DMS 273 treated with DMSO at 0.1 percent for 48 hours (cell line): ENCODE data around the gene DCAF5.

Source experiments
- DNase-seq: peaks from one replicate; lab custom pipeline; 2025; lab: John Stamatoyannopoulos, UW

Gene DCAF5

DNA sequence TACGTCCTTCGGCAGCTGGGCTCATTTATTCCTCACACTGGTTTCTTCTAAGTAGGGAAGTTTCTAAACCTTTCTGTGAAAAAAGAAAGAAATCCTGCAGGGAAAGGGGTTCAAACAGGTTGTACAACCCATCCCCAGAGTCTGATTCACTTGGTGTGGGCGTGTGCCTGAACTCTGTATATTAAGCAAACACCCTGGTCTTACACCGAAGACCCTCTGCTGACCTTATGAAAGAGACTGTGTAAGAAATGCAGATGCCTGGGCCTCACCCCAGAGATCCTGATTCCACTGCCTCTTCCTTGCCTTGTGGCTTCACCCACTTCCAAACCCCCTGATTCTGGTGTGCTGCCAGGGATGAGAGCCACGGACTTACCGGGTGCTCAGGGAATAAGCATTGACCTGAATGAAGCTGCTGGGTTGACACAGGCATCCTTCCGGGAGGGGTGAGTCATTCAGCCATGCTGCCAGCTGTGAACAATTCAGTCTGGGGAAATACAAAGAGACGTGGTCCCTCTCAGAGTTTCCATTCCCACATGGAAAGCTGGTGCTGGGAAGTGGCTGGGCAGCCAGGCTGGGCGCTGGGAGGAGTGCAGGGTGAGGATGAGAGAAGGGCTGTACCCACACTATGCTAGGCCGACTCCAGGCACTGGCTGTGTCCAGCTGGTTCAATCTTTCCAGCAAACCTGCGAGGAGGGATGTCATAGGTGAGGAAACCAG is 147.3 kb downstream of the DCAF5 start:
- no peak for DNase-seq

DNA sequence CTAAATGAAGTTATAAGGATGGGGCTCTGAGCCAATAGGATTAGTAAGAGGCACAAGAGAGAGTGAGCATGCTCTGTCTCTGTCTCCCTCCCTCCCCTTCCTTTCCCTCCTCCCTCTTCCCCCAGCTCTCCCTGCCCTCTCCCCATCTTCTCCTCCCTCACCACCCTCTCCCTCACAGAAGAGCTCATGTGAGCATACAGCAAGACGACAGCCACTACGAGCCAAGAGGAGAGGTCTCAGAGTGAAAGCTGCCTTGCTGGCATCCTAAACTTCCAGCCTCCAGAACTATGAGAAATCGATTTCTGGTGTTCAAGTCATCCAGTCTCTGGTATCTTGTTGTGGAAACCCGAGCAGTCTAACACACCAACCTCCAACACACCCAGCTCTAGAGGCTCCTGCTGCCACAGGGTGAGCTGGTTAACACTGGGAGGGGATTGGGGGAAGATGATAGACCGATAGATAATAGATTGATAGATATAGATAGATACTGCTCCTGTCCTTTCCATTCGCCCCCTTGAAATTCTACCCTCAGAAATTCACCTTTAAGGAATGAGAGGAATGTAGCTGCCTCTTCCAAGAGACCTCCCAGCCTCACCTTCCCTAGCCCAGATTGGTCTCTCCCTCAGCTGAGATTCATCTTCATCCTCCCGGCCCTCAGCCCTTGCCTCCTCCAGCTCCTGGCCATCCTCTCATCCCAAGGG is 148.0 kb downstream of the DCAF5 start:
- no peak for DNase-seq

DNA sequence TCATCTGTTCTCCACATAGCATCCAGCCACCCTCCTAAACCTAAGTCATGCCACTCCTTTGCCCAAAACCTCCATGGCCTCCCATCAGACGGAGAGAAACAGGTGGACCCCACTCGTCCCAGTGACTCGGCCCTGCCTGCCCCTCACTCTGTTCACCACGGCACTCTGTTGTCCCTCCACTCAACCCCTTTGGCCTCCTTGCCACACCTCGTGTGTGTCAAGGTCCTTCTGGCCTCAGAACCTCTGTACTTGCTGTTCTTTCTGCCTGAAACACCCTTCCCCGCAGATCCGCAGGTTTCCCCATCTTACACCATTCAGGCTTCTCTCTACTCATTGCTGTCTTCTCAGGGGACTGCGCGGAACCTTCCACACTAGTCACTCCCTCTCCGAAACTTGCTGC is 149.3 kb downstream of the DCAF5 start:
- DNase-seq = no peak

DNA sequence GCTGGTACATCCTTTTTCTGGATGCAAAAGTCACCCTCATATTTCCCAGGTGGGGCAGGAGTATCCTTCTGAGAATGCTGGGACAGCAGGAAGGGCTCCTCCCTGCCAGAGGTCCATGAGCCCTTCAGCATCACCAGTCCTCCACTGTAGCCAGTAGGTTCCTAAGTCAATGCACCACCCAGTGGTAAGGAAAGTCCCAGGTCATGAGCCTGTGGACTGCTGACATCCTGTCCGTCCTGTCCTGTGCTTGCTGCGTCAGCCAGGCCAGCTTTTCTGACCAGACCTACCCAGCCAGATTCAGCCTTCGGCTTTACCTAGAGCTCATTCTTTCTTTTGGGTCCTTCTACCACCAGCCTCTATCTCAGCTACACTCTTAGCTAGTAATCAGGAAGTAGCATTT is 150.8 kb downstream of the DCAF5 start:
- no peak for DNase-seq

DNA sequence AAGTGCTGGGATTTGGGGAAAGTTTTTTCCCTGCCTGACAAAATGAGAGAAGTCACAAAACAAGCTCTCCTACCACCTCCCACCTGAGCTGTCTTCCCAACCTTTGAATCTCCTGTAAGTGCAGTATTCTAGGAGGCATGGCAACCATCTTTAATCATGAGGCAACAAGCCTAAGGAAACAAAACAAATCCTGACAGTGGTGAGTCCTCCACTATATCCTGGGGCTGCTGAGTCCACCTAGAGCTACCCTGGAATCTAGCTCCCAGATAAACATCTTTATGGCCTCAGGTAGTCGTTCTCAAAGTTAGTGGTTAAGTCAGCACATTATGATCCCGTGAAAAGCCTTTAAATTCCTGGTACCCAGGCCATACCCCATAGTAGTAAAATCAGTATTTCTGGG is 151.5 kb downstream of the DCAF5 start:
- DNase-seq = no peak
